ENCODE data around the gene PLEKHG3.

Gene PLEKHG3

DNA sequence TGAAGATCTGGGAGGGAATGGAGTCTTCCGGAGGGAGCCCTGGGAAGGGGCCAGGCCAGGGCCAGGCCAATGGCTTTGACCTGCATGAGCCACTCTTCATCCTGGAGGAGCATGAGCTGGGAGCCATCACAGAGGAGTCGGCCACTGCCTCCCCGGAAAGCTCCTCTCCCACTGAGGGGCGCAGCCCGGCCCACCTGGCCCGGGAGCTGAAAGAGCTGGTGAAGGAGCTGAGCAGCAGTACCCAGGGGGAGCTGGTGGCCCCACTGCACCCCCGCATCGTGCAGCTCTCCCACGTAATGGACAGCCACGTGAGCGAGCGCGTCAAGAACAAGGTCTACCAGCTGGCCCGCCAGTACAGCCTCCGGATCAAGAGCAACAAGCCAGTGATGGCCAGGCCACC, 37.7 kb downstream of the PLEKHG3 start:
- H3K4me3 ChIP-seq (ENCODE audit: low read length) = no peak overlapping the region
- H3F3A ChIP-seq (ENCODE audit: control insufficient read depth, insufficient read depth) = no peaks in the 10 kb centered on the region
- no peaks in the 10 kb centered on the region for H3K36me3 ChIP-seq (ENCODE audit: control insufficient read depth, low read length)
- no peaks in the 10 kb centered on the region for H3K4me1 ChIP-seq (ENCODE audit: control insufficient read depth, low read length)
- no peaks in the 10 kb centered on the region for H3K79me2 ChIP-seq (ENCODE audit: control insufficient read depth, low read length)
- TF ChIP-seq, protein P1, sequence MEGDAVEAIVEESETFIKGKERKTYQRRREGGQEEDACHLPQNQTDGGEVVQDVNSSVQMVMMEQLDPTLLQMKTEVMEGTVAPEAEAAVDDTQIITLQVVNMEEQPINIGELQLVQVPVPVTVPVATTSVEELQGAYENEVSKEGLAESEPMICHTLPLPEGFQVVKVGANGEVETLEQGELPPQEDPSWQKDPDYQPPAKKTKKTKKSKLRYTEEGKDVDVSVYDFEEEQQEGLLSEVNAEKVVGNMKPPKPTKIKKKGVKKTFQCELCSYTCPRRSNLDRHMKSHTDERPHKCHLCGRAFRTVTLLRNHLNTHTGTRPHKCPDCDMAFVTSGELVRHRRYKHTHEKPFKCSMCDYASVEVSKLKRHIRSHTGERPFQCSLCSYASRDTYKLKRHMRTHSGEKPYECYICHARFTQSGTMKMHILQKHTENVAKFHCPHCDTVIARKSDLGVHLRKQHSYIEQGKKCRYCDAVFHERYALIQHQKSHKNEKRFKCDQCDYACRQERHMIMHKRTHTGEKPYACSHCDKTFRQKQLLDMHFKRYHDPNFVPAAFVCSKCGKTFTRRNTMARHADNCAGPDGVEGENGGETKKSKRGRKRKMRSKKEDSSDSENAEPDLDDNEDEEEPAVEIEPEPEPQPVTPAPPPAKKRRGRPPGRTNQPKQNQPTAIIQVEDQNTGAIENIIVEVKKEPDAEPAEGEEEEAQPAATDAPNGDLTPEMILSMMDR (IDR thresholded peaks at IDR 0.05; ENCODE audit: low read depth, low read length, poor library complexity, severe bottlenecking) = no peak
- TF ChIP-seq EZH2phosphoT487 (IDR thresholded peaks at IDR 0.05; ENCODE audit: borderline replicate concordance, low read length) = no peak
- H3K27me3 ChIP-seq (ENCODE audit: control insufficient read depth, low read length) = no peaks in the 10 kb centered on the region
- H4K20me1 ChIP-seq (ENCODE audit: control insufficient read depth, insufficient read depth, low read depth, low read length) = no peaks in the 10 kb centered on the region
- no peaks in the 10 kb centered on the region for H3K9me2 ChIP-seq (replicated peaks; ENCODE audit: control insufficient read depth, low read length)
- no peaks in the 10 kb centered on the region for H3K9me3 ChIP-seq (ENCODE audit: control insufficient read depth, insufficient read depth, low read length)
- H3K4me2 ChIP-seq (ENCODE audit: low read length) = no peak overlapping the region
- H3K27ac ChIP-seq (ENCODE audit: low read depth, low read length) = no peak overlapping the region

DNA sequence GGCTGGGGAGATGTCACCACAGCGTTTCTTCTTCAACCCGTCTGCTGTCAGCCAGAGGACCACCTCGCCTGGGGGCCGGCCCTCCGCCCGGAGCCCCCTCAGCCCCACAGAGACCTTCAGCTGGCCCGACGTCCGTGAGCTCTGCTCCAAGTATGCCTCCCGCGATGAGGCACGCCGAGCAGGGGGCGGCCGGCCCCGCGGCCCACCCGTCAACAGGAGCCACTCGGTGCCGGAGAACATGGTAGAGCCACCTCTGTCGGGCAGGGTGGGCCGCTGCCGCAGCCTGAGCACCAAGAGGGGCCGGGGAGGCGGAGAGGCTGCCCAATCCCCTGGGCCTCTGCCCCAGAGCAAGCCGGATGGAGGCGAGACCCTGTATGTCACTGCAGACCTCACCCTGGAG, 38.8 kb downstream of the PLEKHG3 start:
- Histone ChIP-seq H3K36me3 (ENCODE audit: control insufficient read depth, low read length) (no peaks in the 10 kb centered on the region), H3K27me3 (ENCODE audit: control insufficient read depth, low read length) (no peaks in the 10 kb centered on the region), H3K9me2 (replicated peaks; ENCODE audit: control insufficient read depth, low read length) (no peaks in the 10 kb centered on the region), H3K9me3 (ENCODE audit: control insufficient read depth, insufficient read depth, low read length) (no peaks in the 10 kb centered on the region), H3K4me2 (ENCODE audit: low read length) (no peak overlapping the region), H3K4me3 (ENCODE audit: low read length) (no peak overlapping the region), H3K27ac (ENCODE audit: low read depth, low read length) (no peak overlapping the region), H3K4me1 (ENCODE audit: control insufficient read depth, low read length) (no peaks in the 10 kb centered on the region), H3F3A (ENCODE audit: control insufficient read depth, insufficient read depth) (no peaks in the 10 kb centered on the region), H4K20me1 (ENCODE audit: control insufficient read depth, insufficient read depth, low read depth, low read length) (no peaks in the 10 kb centered on the region), H3K79me2 (ENCODE audit: control insufficient read depth, low read length) (no peaks in the 10 kb centered on the region)
- no peak for TF ChIP-seq EZH2phosphoT487 (IDR thresholded peaks at IDR 0.05; ENCODE audit: borderline replicate concordance, low read length)
- TF ChIP-seq, protein P1 (IDR thresholded peaks at IDR 0.05; ENCODE audit: low read depth, low read length, poor library complexity, severe bottlenecking) = no peak

DNA sequence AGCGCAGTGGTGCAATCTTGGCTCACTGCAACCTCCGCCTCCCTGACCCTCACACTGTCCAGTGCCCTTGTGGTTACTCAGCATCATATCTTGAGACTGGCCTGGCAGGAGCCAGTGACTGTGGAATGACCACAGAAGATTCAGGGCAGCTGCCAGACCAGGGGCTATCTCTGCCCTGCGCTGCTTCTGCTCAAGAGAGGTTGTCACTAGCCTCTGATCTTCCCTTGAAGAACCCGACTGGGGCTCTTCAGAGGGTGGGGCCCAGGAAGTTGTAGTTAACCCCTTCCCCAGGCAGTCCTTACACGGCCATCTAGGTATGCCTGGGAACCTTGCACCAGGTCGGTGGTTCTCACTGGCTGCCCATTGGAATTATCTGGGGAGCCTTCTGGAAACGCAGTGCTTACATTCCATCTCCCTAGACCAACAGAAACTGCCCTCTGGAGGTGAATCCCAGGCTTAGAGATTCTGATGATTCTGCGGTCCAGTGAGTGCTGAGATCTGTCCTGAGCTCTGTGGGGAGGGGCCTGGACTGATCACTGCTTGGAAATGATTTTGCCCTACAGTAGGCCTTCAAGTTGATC, 41.4 kb downstream of the PLEKHG3 start:
- H3K9me2 ChIP-seq (replicated peaks; ENCODE audit: control insufficient read depth, low read length) = no peaks in the 10 kb centered on the region
- H3K27me3 ChIP-seq (ENCODE audit: control insufficient read depth, low read length) = no peaks in the 10 kb centered on the region
- H3K36me3 ChIP-seq (ENCODE audit: control insufficient read depth, low read length) = no peaks in the 10 kb centered on the region
- no peak overlapping the region for H3K27ac ChIP-seq (ENCODE audit: low read depth, low read length)
- no peak overlapping the region for H3K4me2 ChIP-seq (ENCODE audit: low read length)
- no peak overlapping the region for H3K4me3 ChIP-seq (ENCODE audit: low read length)
- H3K4me1 ChIP-seq (ENCODE audit: control insufficient read depth, low read length) = no peaks in the 10 kb centered on the region
- H3F3A ChIP-seq (ENCODE audit: control insufficient read depth, insufficient read depth) = no peaks in the 10 kb centered on the region
- no peaks in the 10 kb centered on the region for H3K79me2 ChIP-seq (ENCODE audit: control insufficient read depth, low read length)
- no peaks in the 10 kb centered on the region for H3K9me3 ChIP-seq (ENCODE audit: control insufficient read depth, insufficient read depth, low read length)
- TF ChIP-seq EZH2phosphoT487 (IDR thresholded peaks at IDR 0.05; ENCODE audit: borderline replicate concordance, low read length) = no peak
- TF ChIP-seq, protein P1 (IDR thresholded peaks at IDR 0.05; ENCODE audit: low read depth, low read length, poor library complexity, severe bottlenecking) = no peak
- H4K20me1 ChIP-seq (ENCODE audit: control insufficient read depth, insufficient read depth, low read depth, low read length) = no peaks in the 10 kb centered on the region
